MM.1S (cell line): Measurements from ENCODE around the gene LIME1.

Experiments used
- DNase-seq: peaks from one replicate; pipeline ENCODE4 v3.0.0-alpha.2; 2015
- H2AFZ ChIP-seq: fragments of 300-600 bp; sonication (generic); 2 replicates; pipeline ENCODE4 v1.6.0; 2016; ENCODE audit warnings: antibody characterized with exemption, low read length
- H3F3A ChIP-seq: fragments of 300-600 bp; sonication (generic); 2 replicates; pipeline ENCODE4 v1.6.1; 2016; ENCODE audit warnings: mild to moderate bottlenecking, antibody characterized with exemption, low read length, moderate library complexity, mixed read lengths; ENCODE audit not compliant: insufficient read depth
- H3K27ac ChIP-seq: fragments of 300-600 bp; sonication (generic); 2 replicates; pipeline ENCODE4 v1.5.1; 2016; ENCODE audit warnings: mild to moderate bottlenecking, low read length
- H3K27me3 ChIP-seq: fragments of 300-600 bp; sonication (generic); replicated peaks from 2 replicates; pipeline ENCODE4 v1.6.0; 2016; ENCODE audit warnings: low read length; ENCODE audit not compliant: insufficient read depth
- H3K36me3 ChIP-seq: fragments of 300-600 bp; sonication (generic); replicated peaks from 2 replicates; pipeline ENCODE4 v1.6.1; 2016; ENCODE audit warnings: mild to moderate bottlenecking, low read length, mixed read lengths; ENCODE audit not compliant: insufficient read depth
- H3K4me1 ChIP-seq: fragments of 300-600 bp; sonication (generic); 2 replicates; pipeline ENCODE4 v1.6.1; 2016; ENCODE audit warnings: low read length, mixed read lengths
- H3K4me2 ChIP-seq: fragments of 300-600 bp; sonication (generic); 2 replicates; pipeline ENCODE4 v1.6.0; 2016; ENCODE audit warnings: low read depth, low read length
- H3K4me3 ChIP-seq: fragments of 300-600 bp; sonication (generic); 2 replicates; pipeline ENCODE4 v1.5.1; 2016; ENCODE audit warnings: low read length, mixed read lengths
- H3K79me2 ChIP-seq: fragments of 300-600 bp; sonication (generic); 2 replicates; pipeline ENCODE4 v1.6.1; 2016; ENCODE audit warnings: mixed run types, low read length, mixed read lengths
- H3K9ac ChIP-seq: fragments of 300-600 bp; sonication (generic); 2 replicates; pipeline ENCODE4 v1.6.1; 2016; ENCODE audit warnings: low read length, mixed read lengths
- H3K9me2 ChIP-seq: fragments of 300-600 bp; sonication (generic); replicated peaks from 2 replicates; pipeline ENCODE4 v1.6.1; 2016; ENCODE audit warnings: mild to moderate bottlenecking, low read length, mixed read lengths; ENCODE audit not compliant: insufficient read depth
- H3K9me3 ChIP-seq: fragments of 300-600 bp; sonication (generic); replicated peaks from 2 replicates; pipeline ENCODE4 v1.6.1; 2016; ENCODE audit warnings: mild to moderate bottlenecking, low read length, mixed read lengths; ENCODE audit not compliant: insufficient read depth
- H4K20me1 ChIP-seq: fragments of 300-600 bp; sonication (generic); 2 replicates; pipeline ENCODE4 v1.6.1; 2016; ENCODE audit warnings: mild to moderate bottlenecking, low read length, moderate library complexity, mixed read lengths; ENCODE audit not compliant: insufficient read depth
- CTCF ChIP-seq: fragments of 300-600 bp; sonication (generic); IDR thresholded peaks from 2 replicates; pipeline ENCODE4 v1.5.1; 2016; ENCODE audit warnings: antibody characterized with exemption, low read length, mixed read lengths
- EZH2 ChIP-seq: fragments of 300-600 bp; sonication (generic); optimal IDR thresholded peaks from 2 replicates; pipeline ENCODE3; 2017; ENCODE audit warnings: low read depth, mild to moderate bottlenecking, antibody characterized with exemption, low read length, mixed read lengths
- EZH2phosphoT487 ChIP-seq: fragments of 300-600 bp; sonication (generic); IDR thresholded peaks from 2 replicates; pipeline ENCODE4 v1.6.1; 2018; ENCODE audit warnings: antibody characterized with exemption, low read length

The LIME1 gene

DNA sequence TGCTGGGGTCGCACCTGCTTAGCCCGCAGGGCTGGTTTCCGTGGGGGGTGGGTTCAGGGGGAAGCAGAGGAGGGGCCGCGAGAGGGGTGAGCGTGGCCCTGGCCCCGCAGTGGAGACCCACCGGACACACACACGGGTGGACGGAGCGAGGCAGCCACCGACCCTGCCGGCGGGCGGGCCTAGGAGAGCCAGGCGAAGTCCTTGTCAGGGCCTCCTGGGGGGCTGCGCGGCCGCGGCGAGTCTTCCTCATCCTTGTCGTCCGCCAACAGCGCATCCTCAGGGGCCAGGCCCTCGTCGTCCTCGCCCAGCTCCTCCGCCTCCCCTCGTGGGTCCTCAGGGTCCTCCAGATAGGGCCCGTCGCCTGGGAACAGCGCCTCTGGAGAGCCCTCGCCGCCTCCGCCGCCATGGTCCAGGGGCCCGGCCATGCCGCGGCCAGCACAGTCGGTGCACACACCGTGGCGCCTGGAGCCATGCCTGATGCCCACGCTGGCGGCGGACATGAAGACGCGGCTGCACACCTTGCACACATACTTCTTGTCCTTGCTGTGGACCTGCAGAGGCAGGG, 10.4 kb downstream of the LIME1 start:
- H3K36me3 ChIP-seq = no peaks in the 10 kb centered on the region
- H4K20me1 ChIP-seq = no peaks in the 10 kb centered on the region
- H2AFZ ChIP-seq = no peak overlapping the region
- no peak overlapping the region for H3K4me2 ChIP-seq
- no peaks in the 10 kb centered on the region for H3K4me1 ChIP-seq
- no peak overlapping the region for H3K9ac ChIP-seq
- no peaks in the 10 kb centered on the region for H3K9me2 ChIP-seq
- H3K27ac ChIP-seq = no peak overlapping the region
- no peaks in the 10 kb centered on the region for H3K79me2 ChIP-seq
- TF ChIP-seq CTCF (no peak), EZH2 (no peak), EZH2phosphoT487 (no peak)
- no peaks in the 10 kb centered on the region for H3K9me3 ChIP-seq
- H3K4me3 ChIP-seq = no peak overlapping the region
- no peak for DNase-seq
- H3K27me3 ChIP-seq = 0 out of 2 replicates have a peak, but pooled peaks cover 15% of the 10 kb centered on the region
- no peaks in the 10 kb centered on the region for H3F3A ChIP-seq

DNA sequence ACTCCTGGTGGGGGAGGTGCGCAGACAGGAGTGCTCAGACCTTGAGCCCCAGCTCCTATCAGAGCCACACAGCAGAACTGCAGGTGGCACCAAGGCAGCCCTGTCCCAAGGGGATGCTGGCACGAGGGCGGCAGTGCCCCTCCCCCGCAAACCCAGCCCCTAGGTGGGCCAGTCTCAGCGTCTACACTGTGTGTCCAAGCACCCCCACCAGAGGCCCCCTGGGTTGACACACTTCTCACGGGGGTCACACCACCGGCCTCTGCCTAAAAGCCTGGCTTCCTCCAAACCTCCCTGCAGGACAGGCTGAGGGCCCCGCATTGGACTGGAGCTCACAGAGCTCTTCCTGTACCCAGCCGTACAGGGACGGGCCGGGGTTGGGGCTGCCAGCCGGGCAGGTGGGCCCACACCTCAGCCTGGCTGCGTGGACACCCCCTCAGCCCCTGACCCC, 11.2 kb downstream of the LIME1 start:
- Histone ChIP-seq H3K9me2 (no peaks in the 10 kb centered on the region), H3K4me1 (no peaks in the 10 kb centered on the region), H3K27ac (no peak overlapping the region), H3K79me2 (no peaks in the 10 kb centered on the region), H4K20me1 (no peaks in the 10 kb centered on the region), H3K4me2 (no peak overlapping the region), H3K36me3 (no peaks in the 10 kb centered on the region), H3K9ac (no peak overlapping the region), H3K9me3 (no peaks in the 10 kb centered on the region), H3F3A (no peaks in the 10 kb centered on the region), H3K4me3 (no peak overlapping the region), H3K27me3 (peaks cover 16% of the 10 kb centered on the region; the same call in 1 of the 2 replicates), H2AFZ (no peak overlapping the region)
- DNase-seq = no peak
- TF ChIP-seq CTCF = no peak
- TF ChIP-seq EZH2phosphoT487 = no peak
- TF ChIP-seq EZH2 = no peak

- Histone ChIP-seq H4K20me1 (no peaks in the 10 kb centered on the region), H2AFZ (no peak overlapping the region), H3K9ac (no peak overlapping the region), H3K9me3 (no peaks in the 10 kb centered on the region), H3F3A (no peaks in the 10 kb centered on the region), H3K27me3 (peaks cover 23% of the 10 kb centered on the region; the same call in 1 of the 2 replicates), H3K27ac (no peak overlapping the region), H3K79me2 (no peaks in the 10 kb centered on the region), H3K4me2 (no peak overlapping the region), H3K4me1 (no peaks in the 10 kb centered on the region), H3K9me2 (no peaks in the 10 kb centered on the region), H3K36me3 (no peaks in the 10 kb centered on the region), H3K4me3 (no peak overlapping the region)
- no peak for TF ChIP-seq EZH2
- no peak for TF ChIP-seq EZH2phosphoT487
- TF ChIP-seq CTCF = no peak
- no peak for DNase-seq
Observed at GRCh38 chr20:63748070-63748933, 11.8 kb downstream of the LIME1 start.
